Colonic mucosa (tissue), 4 donors: ENCODE data around the gene TATDN3. TPM values are rescaled to one million over a fixed set of nuclear protein-coding genes. Genes with fewer than 3 reads are reported as not detected.

Experiments
- DNase-seq: peaks from one replicate; pipeline ENCODE4 v3.0.0-alpha.2; 2020
- H3K27ac ChIP-seq: fragments of 200-600 bp; one replicate; pipeline ENCODE4 v1.8.0; 2021
- H3K27me3 ChIP-seq: fragments of 200-600 bp; one replicate; pipeline ENCODE4 v1.8.0; 2021
- H3K36me3 ChIP-seq: fragments of 200-600 bp; one replicate; pipeline ENCODE4 v1.8.0; 2021
- H3K4me1 ChIP-seq: fragments of 200-600 bp; one replicate; pipeline ENCODE4 v1.8.0; 2021; ENCODE audit warnings: mild to moderate bottlenecking
- H3K4me3 ChIP-seq: fragments of 200-600 bp; one replicate; pipeline ENCODE4 v1.8.0; 2021
- H3K9ac ChIP-seq, 2 donors: one replicate each; pipeline ENCODE4 v1.7.0; 2013; ENCODE audit warnings: control low read depth in 2 of 2, low read depth in 2 of 2, low read length in 2 of 2
- H3K9me3 ChIP-seq: fragments of 200-600 bp; one replicate; pipeline ENCODE4 v1.8.0; 2021
- intact Hi-C: fragments of 100-400 bp; cut with DNase I; formaldehyde crosslinking; loops from one replicate; pipeline ENCODE4 v1.14.1; 2022
- total RNA-seq, 2 donors: library from RNA; stranded (reverse); fragmentation: NEBNext Ultra II Directional in 1 of 2; extraction: Animal tissue kit (Norgen Biotek cat#: 25700) in 1 of 2; gene quantifications; one replicate each; pipeline ENCODE4 v1.2.1, GENCODE V29; 2021
- TF ChIP-seq, protein P1 (sequence below): fragments of 200-600 bp; IDR thresholded peaks from one replicate; pipeline ENCODE4 v1.8.0; 2022; ENCODE audit warnings: antibody characterized with exemption, mild to moderate bottlenecking
- donor health status: healthy.
- donor health status: DM: no; HTN: no; CAD: no.
- donor health status: DM: no; HTN: no; CAD: no.

Gene TATDN3
- total RNA-seq, 2 donors from 2014 or later = 8.6 to 9.5 TPM

DNA sequence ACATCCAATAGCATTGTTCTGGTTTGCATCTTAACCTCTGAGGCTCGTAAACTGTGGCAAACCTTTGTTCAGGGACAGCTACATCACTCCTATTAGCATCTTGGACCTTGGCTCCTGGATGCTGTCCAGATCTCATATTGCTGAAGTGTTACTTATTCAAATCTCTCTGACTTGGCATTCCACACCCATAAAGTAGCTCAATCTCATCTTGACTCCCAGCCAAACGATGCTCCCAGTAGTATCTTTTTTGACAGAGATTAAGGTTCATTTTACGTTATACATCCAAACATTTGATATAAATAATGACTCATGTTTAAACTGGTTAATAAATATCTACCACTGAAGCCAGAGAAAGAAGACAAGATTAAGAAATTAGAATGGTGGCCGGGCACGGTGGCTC lies 62.0 kb downstream of the TATDN3 start:
- peak; percentile 77 for DNase-seq
- intact Hi-C loops = no loop called here

DNA sequence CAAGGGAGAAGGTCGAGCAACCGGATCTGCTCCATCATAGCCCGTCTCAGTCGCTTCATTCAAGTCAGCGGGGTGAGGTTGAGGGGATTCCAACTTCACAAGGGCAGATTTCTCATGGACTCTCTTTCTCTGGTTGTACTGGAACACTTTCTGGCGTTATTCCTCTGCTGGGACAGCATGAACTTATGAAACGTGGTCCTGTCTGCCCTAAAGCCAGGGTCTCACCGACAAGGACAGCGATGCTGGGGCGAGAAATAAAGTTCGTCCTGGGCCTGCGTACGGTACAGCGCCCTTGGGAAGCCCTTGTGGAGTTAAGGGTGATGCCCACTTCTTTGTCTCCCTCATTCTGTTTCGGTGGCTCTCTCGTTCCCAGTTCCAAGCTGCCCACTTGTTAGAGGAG lies 65.1 kb downstream of the TATDN3 start:
- Histone ChIP-seq H3K9me3 (no peaks in the 10 kb centered on the region), H3K4me3 (no peak overlapping the region), H3K27me3 (no peaks in the 10 kb centered on the region), H3K9ac (no peak overlapping the region), H3K4me1 (peaks cover 24% of the 10 kb centered on the region), H3K27ac (no peak overlapping the region), H3K36me3 (no peaks in the 10 kb centered on the region)
- TF ChIP-seq, protein P1, sequence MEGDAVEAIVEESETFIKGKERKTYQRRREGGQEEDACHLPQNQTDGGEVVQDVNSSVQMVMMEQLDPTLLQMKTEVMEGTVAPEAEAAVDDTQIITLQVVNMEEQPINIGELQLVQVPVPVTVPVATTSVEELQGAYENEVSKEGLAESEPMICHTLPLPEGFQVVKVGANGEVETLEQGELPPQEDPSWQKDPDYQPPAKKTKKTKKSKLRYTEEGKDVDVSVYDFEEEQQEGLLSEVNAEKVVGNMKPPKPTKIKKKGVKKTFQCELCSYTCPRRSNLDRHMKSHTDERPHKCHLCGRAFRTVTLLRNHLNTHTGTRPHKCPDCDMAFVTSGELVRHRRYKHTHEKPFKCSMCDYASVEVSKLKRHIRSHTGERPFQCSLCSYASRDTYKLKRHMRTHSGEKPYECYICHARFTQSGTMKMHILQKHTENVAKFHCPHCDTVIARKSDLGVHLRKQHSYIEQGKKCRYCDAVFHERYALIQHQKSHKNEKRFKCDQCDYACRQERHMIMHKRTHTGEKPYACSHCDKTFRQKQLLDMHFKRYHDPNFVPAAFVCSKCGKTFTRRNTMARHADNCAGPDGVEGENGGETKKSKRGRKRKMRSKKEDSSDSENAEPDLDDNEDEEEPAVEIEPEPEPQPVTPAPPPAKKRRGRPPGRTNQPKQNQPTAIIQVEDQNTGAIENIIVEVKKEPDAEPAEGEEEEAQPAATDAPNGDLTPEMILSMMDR = no peak
- intact Hi-C loops = no loop called here
- no peak for DNase-seq

More for the DNA sequence above, 62.0 kb downstream of the TATDN3 start:
- Histone ChIP-seq H3K9me3 (no peaks in the 10 kb centered on the region), H3K9ac (no peak overlapping the region), H3K36me3 (no peaks in the 10 kb centered on the region), H3K27me3 (no peaks in the 10 kb centered on the region), H3K4me3 (no peak overlapping the region), H3K27ac (no peak overlapping the region), H3K4me1 (peaks cover 7% of the 10 kb centered on the region)
- TF ChIP-seq, protein P1 = no peak

DNA sequence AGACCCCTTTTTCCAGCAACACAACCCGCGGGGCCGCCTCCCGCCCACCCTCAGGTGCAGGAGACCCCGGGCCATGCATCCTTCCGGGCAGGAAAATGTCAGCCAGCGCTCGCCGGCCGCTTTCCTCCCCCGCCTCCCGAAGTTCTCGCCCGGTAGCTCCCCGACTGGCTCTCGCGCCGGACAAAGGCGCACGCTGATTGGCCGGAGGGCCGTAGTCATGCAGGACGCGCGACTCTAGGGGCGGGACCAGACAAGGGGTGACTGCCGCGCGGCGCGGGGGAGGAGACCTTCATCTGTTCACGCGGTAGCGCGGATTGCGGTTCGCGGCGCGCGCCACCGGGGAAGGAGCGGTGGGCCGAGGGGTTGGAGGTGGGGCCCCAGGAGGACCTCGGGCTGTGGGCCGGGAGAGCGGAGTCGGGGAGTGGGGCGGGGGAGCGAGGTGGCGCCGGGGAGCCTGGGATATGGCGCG lies 66.3 kb downstream of the TATDN3 start, which contains the start of gene FLVCR1:
TSS of gene FLVCR1 (plus strand) at position 284 of the 469 bp plus-strand sequence. CDS start at position 462, 178 bp downstream.
- H3K9ac ChIP-seq = peak within 1 kb of the TSS; percentile 85 to 91
- intact Hi-C loops = no loop called here
- TF ChIP-seq, protein P1 = no peak

DNA sequence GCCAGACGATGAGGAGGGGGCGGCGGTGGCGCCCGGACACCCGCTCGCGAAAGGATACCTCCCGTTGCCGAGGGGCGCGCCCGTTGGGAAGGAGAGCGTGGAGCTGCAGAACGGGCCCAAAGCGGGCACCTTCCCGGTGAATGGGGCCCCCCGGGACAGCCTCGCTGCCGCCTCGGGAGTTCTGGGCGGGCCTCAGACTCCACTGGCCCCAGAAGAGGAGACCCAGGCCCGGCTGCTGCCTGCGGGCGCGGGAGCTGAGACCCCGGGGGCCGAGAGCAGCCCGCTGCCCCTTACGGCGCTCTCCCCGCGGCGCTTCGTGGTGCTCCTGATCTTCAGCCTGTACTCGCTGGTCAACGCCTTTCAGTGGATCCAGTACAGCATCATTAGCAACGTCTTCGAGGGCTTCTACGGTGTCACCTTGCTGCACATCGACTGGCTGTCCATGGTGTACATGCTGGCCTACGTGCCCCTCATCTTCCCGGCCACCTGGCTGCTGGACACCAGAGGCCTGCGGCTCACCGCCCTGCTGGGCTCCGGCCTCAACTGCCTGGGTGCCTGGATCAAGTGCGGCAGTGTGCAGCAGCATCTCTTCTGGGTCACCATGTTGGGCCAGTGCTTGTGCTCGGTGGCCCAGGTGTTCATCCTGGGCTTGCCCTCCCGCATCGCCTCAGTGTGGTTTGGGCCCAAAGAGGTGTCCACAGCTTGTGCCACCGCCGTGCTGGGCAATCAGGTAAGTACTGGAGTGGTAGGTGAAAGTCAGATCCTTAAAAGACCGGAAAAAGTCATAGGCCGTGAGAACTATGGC lies 67.0 kb downstream of the TATDN3 start:
- intact Hi-C loops = no loop called here

More for the DNA sequence above, 66.3 kb downstream of the TATDN3 start, which contains the start of gene FLVCR1:
- peak; percentile 98 for DNase-seq
- H3K36me3 ChIP-seq = no peaks in the 10 kb centered on the region
- peak within 1 kb of the TSS; percentile 97 for H3K4me3 ChIP-seq
- H3K27ac ChIP-seq = peak within 1 kb of the TSS; percentile 89
- H3K4me1 ChIP-seq = peaks cover 24% of the 10 kb centered on the region
- H3K27me3 ChIP-seq = no peaks in the 10 kb centered on the region
- no peaks in the 10 kb centered on the region for H3K9me3 ChIP-seq

More for the DNA sequence above, 67.0 kb downstream of the TATDN3 start:
- no peaks in the 10 kb centered on the region for H3K27me3 ChIP-seq
- peak overlapping the region; percentile 85 to 91 for H3K9ac ChIP-seq
- peak; percentile 52 for DNase-seq
- H3K4me1 ChIP-seq = peaks cover 24% of the 10 kb centered on the region
- no peaks in the 10 kb centered on the region for H3K9me3 ChIP-seq
- H3K27ac ChIP-seq = peak overlapping the region; percentile 89
- no peaks in the 10 kb centered on the region for H3K36me3 ChIP-seq
- TF ChIP-seq, protein P1 = no peak
- peak overlapping the region; percentile 97 for H3K4me3 ChIP-seq
